Measurements from ENCODE around the gene ANKRD13D. TPM values are rescaled to one million over a fixed set of nuclear protein-coding genes. Genes with fewer than 3 reads are reported as not detected.

Gene ANKRD13D
- 17.2 to 26.9 TPM (median 24.5 TPM) in 5 replicates for total RNA-seq (2022; extraction: Qiagen RNA extraction)

DNA sequence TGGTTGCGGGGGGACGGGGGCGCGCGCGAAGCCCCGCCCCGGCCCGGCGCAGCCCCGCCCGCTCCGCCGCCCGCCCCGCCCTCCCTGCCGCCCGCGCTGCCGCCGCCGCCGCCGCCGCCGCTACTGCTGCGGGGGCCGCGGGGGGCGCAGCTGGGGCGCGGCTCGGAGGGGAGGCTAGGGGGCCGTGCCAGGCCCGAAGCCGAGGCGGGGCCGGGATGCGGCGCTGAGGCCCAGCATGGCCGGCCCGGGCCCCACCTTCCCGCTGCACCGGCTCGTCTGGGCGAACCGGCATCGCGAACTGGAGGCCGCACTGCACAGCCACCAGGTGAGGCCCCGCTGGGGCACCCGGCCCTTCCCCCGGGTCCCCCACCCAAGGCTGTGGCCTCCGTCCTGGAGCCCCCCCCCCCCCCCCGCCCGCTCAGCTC lies at the start of gene ANKRD13D:
ANKRD13D (plus strand) TSS at position 78 of the 425 bp plus-strand sequence; CDS start at position 236, 158 bp downstream.

GRCh38 chr11:67266449-67267187 lies 22.5 kb upstream of the ANKRD13D start, which contains the start of gene GRK2:
Gene GRK2, plus strand, starts transcription at chr11:67266473. Its CDS starts 227 bp downstream, at chr11:67266700.

GRCh38 chr11:67303132-67303834 lies 14.2 kb downstream of the ANKRD13D start, which contains the start of gene SSH3:
Gene SSH3, plus strand, starts transcription at chr11:67303530. Its CDS starts 96 bp downstream, at chr11:67303626.

Other genes starting within 250 kb of the ANKRD13D start
- 32.5 to 52.9 TPM (median 48.2 TPM) in 5 replicates for gene RHOD, start 232.5 kb upstream of the ANKRD13D start, total RNA-seq (2022; extraction: Qiagen RNA extraction)
- 42.2 to 43.2 TPM (median 42.9 TPM) in 5 replicates for gene KDM2A, start 170.0 kb upstream of the ANKRD13D start, total RNA-seq (2022; extraction: Qiagen RNA extraction)
- 26.1 to 38.8 TPM (median 34.1 TPM) in 5 replicates for gene GRK2, start 22.8 kb upstream of the ANKRD13D start, total RNA-seq (2022; extraction: Qiagen RNA extraction)
- 15.1 to 24.6 TPM (median 22.9 TPM) in 5 replicates for gene SSH3, start 14.2 kb downstream of the ANKRD13D start, total RNA-seq (2022; extraction: Qiagen RNA extraction)
- gene POLD4, start 64.2 kb downstream of the ANKRD13D start, total RNA-seq (2022; extraction: Qiagen RNA extraction): 182 to 236 TPM (median 217 TPM) in 5 replicates
- 31.3 to 37.6 TPM (median 34.8 TPM) in 5 replicates for gene CLCF1, start 84.3 kb downstream of the ANKRD13D start, total RNA-seq (2022; extraction: Qiagen RNA extraction)
- 20.0 to 29.1 TPM (median 28.0 TPM) in 5 replicates for gene RAD9A, start 102.7 kb downstream of the ANKRD13D start, total RNA-seq (2022; extraction: Qiagen RNA extraction)
- gene PPP1CA, start 112.6 kb downstream of the ANKRD13D start, total RNA-seq (2022; extraction: Qiagen RNA extraction): 277 to 291 TPM (median 280 TPM) in 5 replicates
- gene TBC1D10C, start 114.8 kb downstream of the ANKRD13D start, total RNA-seq (2022; extraction: Qiagen RNA extraction): 0.07 to 0.17 TPM (median 0.10 TPM) in 4 of 5 replicates, not detected in the other
- 0.12 to 0.21 TPM (median 0.13 TPM) in 5 replicates for gene CARNS1, start 126.4 kb downstream of the ANKRD13D start, total RNA-seq (2022; extraction: Qiagen RNA extraction)
- 41.7 to 51.2 TPM (median 49.8 TPM) in 5 replicates for gene RPS6KB2, start 139.2 kb downstream of the ANKRD13D start, total RNA-seq (2022; extraction: Qiagen RNA extraction)
- 0.23 to 0.34 TPM (median 0.28 TPM) in 5 replicates for gene PTPRCAP, start 148.4 kb downstream of the ANKRD13D start, total RNA-seq (2022; extraction: Qiagen RNA extraction)
- gene CORO1B, start 154.2 kb downstream of the ANKRD13D start, total RNA-seq (2022; extraction: Qiagen RNA extraction): 56.1 to 66.9 TPM (median 61.3 TPM) in 5 replicates
- gene GPR152, start 163.4 kb downstream of the ANKRD13D start, total RNA-seq (2022; extraction: Qiagen RNA extraction): 0.03 to 0.08 TPM in 2 of 5 replicates, not detected in the others
- not detected in 5 replicates for gene CABP4, start 166.1 kb downstream of the ANKRD13D start, total RNA-seq (2022; extraction: Qiagen RNA extraction)
- 53.4 to 68.0 TPM (median 64.3 TPM) in 5 replicates for gene TMEM134, start 179.9 kb downstream of the ANKRD13D start, total RNA-seq (2022; extraction: Qiagen RNA extraction)
- 42.0 to 49.2 TPM (median 45.5 TPM) in 5 replicates for gene AIP, start 193.7 kb downstream of the ANKRD13D start, total RNA-seq (2022; extraction: Qiagen RNA extraction)
- gene PITPNM1, start 216.1 kb downstream of the ANKRD13D start, total RNA-seq (2022; extraction: Qiagen RNA extraction): 28.9 to 42.9 TPM (median 37.8 TPM) in 5 replicates
- gene CDK2AP2, start 218.9 kb downstream of the ANKRD13D start, total RNA-seq (2022; extraction: Qiagen RNA extraction): 58.0 to 88.8 TPM (median 86.2 TPM) in 5 replicates
- not detected in 5 replicates for gene CABP2, start 234.1 kb downstream of the ANKRD13D start, total RNA-seq (2022; extraction: Qiagen RNA extraction)